Psoas muscle (tissue), 8 donors: Measurements from ENCODE around the gene PSMG2. TPM values are rescaled to one million over a fixed set of nuclear protein-coding genes. Genes with fewer than 3 reads are reported as not detected.

Experiments used
- ATAC-seq, 4 donors: fragments of 200-7000 bp; cut with Tn5 transposase; one replicate each; pipeline ENCODE4 v1.9.1; 2020; ENCODE audit warnings: moderate library complexity in 3 of 4, mild to moderate bottlenecking in 2 of 4
- DNase-seq, 2 donors: peaks; one replicate each; pipeline ENCODE4 v3.0.0-alpha.2; 2020
- H3K27ac ChIP-seq: fragments of 200-600 bp; one replicate; pipeline ENCODE4 v1.8.0; 2022
- H3K27me3 ChIP-seq, 3 donors: fragments of 200-600 bp in 1 of 3; one replicate each; pipeline versions ENCODE4 v1.6.1 to v1.8.0; 2013 to 2022; ENCODE audit warnings: low read length in 2 of 3, mild to moderate bottlenecking in 2 of 3, moderate library complexity in 1 of 3; ENCODE audit not compliant: insufficient read depth in 3 of 3
- H3K36me3 ChIP-seq, 2 donors: fragments of 200-600 bp in 1 of 2; one replicate each; pipeline versions ENCODE4 v1.6.1 to v1.8.0; 2013 to 2022; ENCODE audit warnings: low read depth in 1 of 2, mild to moderate bottlenecking in 1 of 2, moderate library complexity in 1 of 2; ENCODE audit not compliant: insufficient read depth in 1 of 2
- H3K4me1 ChIP-seq: fragments of 200-600 bp; one replicate; pipeline ENCODE4 v1.8.0; 2022
- H3K4me3 ChIP-seq: fragments of 200-600 bp; one replicate; pipeline ENCODE4 v1.8.0; 2022; ENCODE audit warnings: mild to moderate bottlenecking
- H3K9me3 ChIP-seq: fragments of 200-600 bp; one replicate; pipeline ENCODE4 v1.8.0; 2022
- CTCF ChIP-seq: fragments of 200-600 bp; IDR thresholded peaks from one replicate; pipeline ENCODE4 v1.8.0; 2022; ENCODE audit warnings: antibody characterized with exemption
- WGBS, 3 donors: extraction: QIAGEN DNeasy Blood & Tissue Kit; methylation state at CpG; one replicate each; pipeline versions ENCODE4 v1.1.6 to v1.1.7; 2013; 5-methylcytosine and 5-hydroxymethylcytosine counted together
- intact Hi-C, 2 donors: fragments of 100-400 bp; cut with DNase I; formaldehyde crosslinking; loops; one replicate each; pipeline versions ENCODE4 v1.11.0 to v1.14.2; 2022
- polyA plus RNA-seq, 3 donors: library from polyadenylated mRNA; stranded (reverse); fragments of 200-250 nt; gene quantifications; one replicate each; pipeline ENCODE4 v1.2.3, GENCODE V29; 2013
- total RNA-seq, 4 donors: library from RNA; stranded (reverse); fragmentation: NEBNext Ultra II Directional in 2 of 4; extraction: Animal tissue kit (Norgen Biotek cat#: 25700) in 2 of 4; gene quantifications; one replicate each; pipeline versions ENCODE4 v1.2.1 to v1.2.4, GENCODE V29; 2021 to 2023
- donor health status: healthy with polysubstance abuse.
- donor health status: DM: no; HTN: no; CAD: no; lungs with moderate emphysema.
- donor health status: Bipolar disorder and iron deficiency.
- donor health status: healthy.
- donor health status: DM: yes; HTN: yes; CAD: no.
- donor health status: DM: no; HTN: no; CAD: no.
- donor health status: DM: no; HTN: no; CAD: no.
- donor health status: DM: yes; HTN: yes; CAD: no.

The PSMG2 gene
- total and polyA plus RNA-seq, 7 donors, result 32.9 to 67.7 (median 53.8) TPM

GRCh38 chr18:12765586-12765985 is 62.7 kb downstream of the PSMG2 start:
- Histone ChIP-seq H3K4me1 (no peaks in the 10 kb centered on the region), H3K9me3 (no peaks in the 10 kb centered on the region), H3K4me3 (no peak overlapping the region), H3K27me3 (no peaks in the 10 kb centered on the region), H3K27ac (no peak overlapping the region), H3K36me3 (no peaks in the 10 kb centered on the region)
- TF ChIP-seq CTCF, result no peak
- no peak for ATAC-seq
- WGBS, 3 donors, result 82 to 87% (median 84%) methylated on average over 11 of the region's 11 CpGs
- intact Hi-C loops, result no loop called here
- DNase-seq, result no peak

GRCh38 chr18:12766986-12767433 is 64.2 kb downstream of the PSMG2 start:
- H3K36me3 ChIP-seq, result no peaks in the 10 kb centered on the region
- H3K27me3 ChIP-seq, result no peaks in the 10 kb centered on the region
- TF ChIP-seq CTCF, result no peak
- H3K27ac ChIP-seq, result no peak overlapping the region
- no peaks in the 10 kb centered on the region for H3K4me1 ChIP-seq
- ATAC-seq (no peak), DNase-seq (no peak)
- 19 to 32% (median 29%) methylated on average over 13 of the region's 13 CpGs for WGBS, 3 donors
- H3K4me3 ChIP-seq, result no peak overlapping the region
- no peaks in the 10 kb centered on the region for H3K9me3 ChIP-seq
- intact Hi-C loops, result no loop called here

GRCh38 chr18:12767580-12768155 is 64.8 kb downstream of the PSMG2 start:
- no peak for TF ChIP-seq CTCF
- intact Hi-C loops, result no loop called here
- no peak overlapping the region for H3K27ac ChIP-seq
- no peaks in the 10 kb centered on the region for H3K36me3 ChIP-seq
- DNase-seq (no peak), ATAC-seq (no peak)
- H3K4me1 ChIP-seq, result no peaks in the 10 kb centered on the region
- 81 to 87% (median 87%) methylated on average over 9 of the region's 9 CpGs for WGBS, 3 donors
- no peaks in the 10 kb centered on the region for H3K27me3 ChIP-seq
- H3K9me3 ChIP-seq, result no peaks in the 10 kb centered on the region
- H3K4me3 ChIP-seq, result no peak overlapping the region

GRCh38 chr18:12768625-12769024 is 65.8 kb downstream of the PSMG2 start:
- no peak for ATAC-seq
- TF ChIP-seq CTCF, result no peak
- H3K27ac ChIP-seq, result no peak overlapping the region
- no peaks in the 10 kb centered on the region for H3K4me1 ChIP-seq
- H3K27me3 ChIP-seq, result no peaks in the 10 kb centered on the region
- H3K4me3 ChIP-seq, result no peak overlapping the region
- intact Hi-C loops, result no loop called here
- 58 to 69% (median 65%) methylated on average over 3 of the region's 3 CpGs for WGBS, 3 donors
- no peaks in the 10 kb centered on the region for H3K36me3 ChIP-seq
- no peaks in the 10 kb centered on the region for H3K9me3 ChIP-seq
- no peak for DNase-seq

- ATAC-seq, result no peak
- H3K36me3 ChIP-seq, result no peaks in the 10 kb centered on the region
- no peak overlapping the region for H3K4me3 ChIP-seq
- no peak for TF ChIP-seq CTCF
- no peaks in the 10 kb centered on the region for H3K4me1 ChIP-seq
- no peak for DNase-seq
- no peaks in the 10 kb centered on the region for H3K9me3 ChIP-seq
- H3K27ac ChIP-seq, result no peak overlapping the region
- no peaks in the 10 kb centered on the region for H3K27me3 ChIP-seq
- WGBS, 3 donors, result 85 to 95% (median 89%) methylated on average over 3 of the region's 3 CpGs
- intact Hi-C loops, result no loop called here
Observed at GRCh38 chr18:12769136-12769535, 66.3 kb downstream of the PSMG2 start.
